NCI-H2081 (cell line): Measurements from ENCODE around the gene SLC44A5.
"Not testable (repeated sequence)": the region's sequence is repeated elsewhere in the genome, so short reads cannot be mapped to it uniquely, and the experiment has no call there.

Experiments used
- DNase-seq, 2 experiments: peaks; one replicate each; lab custom pipeline; 2025; lab: John Stamatoyannopoulos, UW

SLC44A5 gene

GRCh38 chr1:75611014-75611413, at the start of gene SLC44A5:
SLC44A5 (minus strand) TSS chr1:75611114; CDS start chr1:75541447, 69,667 bp downstream.
- DNase-seq: no peak

GRCh38 chr1:75655931-75656330, 45.0 kb upstream of the SLC44A5 start:
- DNase-seq: no peak

GRCh38 chr1:75647183-75647582, 36.3 kb upstream of the SLC44A5 start:
- not testable (repeated sequence) for DNase-seq

GRCh38 chr1:75645153-75645552, 34.2 kb upstream of the SLC44A5 start:
- DNase-seq: not testable (repeated sequence)

- peak in 1 of 2 experiments; percentile 41 for DNase-seq
Observed at GRCh38 chr1:75643460-75643859, 32.5 kb upstream of the SLC44A5 start.

GRCh38 chr1:75641325-75641724, 30.4 kb upstream of the SLC44A5 start:
- DNase-seq: no peak

GRCh38 chr1:75640137-75640536, 29.2 kb upstream of the SLC44A5 start:
- no peak for DNase-seq

- peak; percentile 25 to 32 for DNase-seq
Observed at GRCh38 chr1:75632350-75632949, 21.5 kb upstream of the SLC44A5 start.

- DNase-seq: no peak
Observed at GRCh38 chr1:75630998-75631397, 20.1 kb upstream of the SLC44A5 start.

- peak; percentile 46 to 70 for DNase-seq
Observed at GRCh38 chr1:75630004-75630594, 19.2 kb upstream of the SLC44A5 start.

GRCh38 chr1:75625795-75626194, 14.9 kb upstream of the SLC44A5 start:
- DNase-seq: no peak

GRCh38 chr1:75618382-75618781, 7.5 kb upstream of the SLC44A5 start:
- DNase-seq: no peak

- no peak for DNase-seq
Observed at GRCh38 chr1:75616436-75617433, 5.8 kb upstream of the SLC44A5 start.

GRCh38 chr1:75615613-75616435, 4.9 kb upstream of the SLC44A5 start:
- peak; percentile 3 to 13 for DNase-seq

- DNase-seq: peak in 1 of 2 experiments; percentile 30
Observed at GRCh38 chr1:75614399-75614756, 3.5 kb upstream of the SLC44A5 start.

- DNase-seq: no peak
Observed at GRCh38 chr1:75613916-75614315, 3.0 kb upstream of the SLC44A5 start.

- no peak for DNase-seq
Observed at GRCh38 chr1:75612976-75613375, 2.1 kb upstream of the SLC44A5 start.

GRCh38 chr1:75602486-75602885, 8.4 kb downstream of the SLC44A5 start:
- DNase-seq: no peak

- no peak for DNase-seq
Observed at GRCh38 chr1:75600781-75601180, 10.1 kb downstream of the SLC44A5 start.

- no peak for DNase-seq
Observed at GRCh38 chr1:75594327-75594726, 16.6 kb downstream of the SLC44A5 start.

GRCh38 chr1:75593457-75593856, 17.5 kb downstream of the SLC44A5 start:
- not testable (repeated sequence) for DNase-seq

GRCh38 chr1:75589637-75590036, 21.3 kb downstream of the SLC44A5 start:
- no peak for DNase-seq
